ENCODE data around the gene ATRN. TPM values are rescaled to one million over a fixed set of nuclear protein-coding genes. Genes with fewer than 3 reads are reported as not detected.

ATRN gene
- total and polyA plus RNA-seq, 2 donors (not counting 3 experiments of a cell fraction or from before 2014, with no cell fraction given) = 32.3 to 33.1 TPM

DNA sequence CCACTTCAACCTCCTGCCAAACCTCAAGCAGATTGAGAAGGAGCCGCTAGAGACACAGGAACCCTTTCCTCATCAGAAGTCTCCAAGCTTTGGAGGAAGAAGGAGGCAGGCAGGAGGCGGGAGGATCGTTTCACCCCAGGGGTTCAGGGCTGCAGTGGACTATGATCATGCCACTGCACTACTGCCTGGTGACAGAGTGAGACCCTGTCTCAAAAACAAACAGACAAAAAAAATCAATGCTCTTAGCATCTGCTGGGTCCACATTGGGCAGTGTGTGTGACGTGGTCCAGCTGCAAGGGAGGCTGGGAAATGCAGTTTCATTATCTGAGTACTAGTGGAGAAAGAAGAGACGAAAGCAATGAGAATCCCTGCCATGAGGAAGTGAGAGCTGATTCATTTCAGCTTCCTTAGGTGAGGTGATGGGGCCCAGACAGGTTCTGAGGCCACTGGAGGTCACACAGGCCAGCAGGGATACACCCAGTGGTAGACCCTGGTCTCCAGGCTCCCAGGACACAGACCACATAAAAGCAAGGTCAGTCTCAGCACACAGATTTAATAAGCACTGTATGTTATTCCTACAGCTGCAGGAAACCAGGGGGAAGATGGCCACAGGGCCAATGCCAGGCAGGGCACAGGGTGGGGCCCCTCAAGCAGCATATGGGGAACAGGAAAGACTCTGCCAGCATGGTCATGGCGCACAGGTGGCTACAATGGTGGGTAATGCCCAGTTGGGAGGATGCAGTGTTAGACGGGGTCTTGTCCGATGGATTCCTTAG lies 188.1 kb downstream of the ATRN start:
- H3K9me1 ChIP-seq (replicated peaks; ENCODE audit: control insufficient read depth, extremely low read depth, insufficient read depth, low read length) = no peaks in the 10 kb centered on the region
- no peaks in the 10 kb centered on the region for H3K79me2 ChIP-seq (ENCODE audit: control insufficient read depth, insufficient read depth, low read length)
- H4K20me1 ChIP-seq (replicated peaks; ENCODE audit: control insufficient read depth, extremely low read depth, insufficient read depth, low read length) = no peaks in the 10 kb centered on the region
- no peak for FAIRE-seq
- no peak overlapping the region for H3K27ac ChIP-seq (ENCODE audit: insufficient read depth, low read depth, low read length)
- intact Hi-C loops (cut with micrococcal nuclease) = no loop called here
- ChIA-PET CTCF (interaction anchor here (0.9 to 1.3 kb wide), 3 partner anchors 10 to 52 kb away, joined by 3 to 7 read pairs (median 3); no protein-coding TSS in a partner anchor), POLR2A (no interaction called here)
- no peak for TF ChIP-seq POLR2A (IDR thresholded peaks at IDR 0.05; ENCODE audit: low read depth, low read length)
- TF ChIP-seq, protein P1, sequence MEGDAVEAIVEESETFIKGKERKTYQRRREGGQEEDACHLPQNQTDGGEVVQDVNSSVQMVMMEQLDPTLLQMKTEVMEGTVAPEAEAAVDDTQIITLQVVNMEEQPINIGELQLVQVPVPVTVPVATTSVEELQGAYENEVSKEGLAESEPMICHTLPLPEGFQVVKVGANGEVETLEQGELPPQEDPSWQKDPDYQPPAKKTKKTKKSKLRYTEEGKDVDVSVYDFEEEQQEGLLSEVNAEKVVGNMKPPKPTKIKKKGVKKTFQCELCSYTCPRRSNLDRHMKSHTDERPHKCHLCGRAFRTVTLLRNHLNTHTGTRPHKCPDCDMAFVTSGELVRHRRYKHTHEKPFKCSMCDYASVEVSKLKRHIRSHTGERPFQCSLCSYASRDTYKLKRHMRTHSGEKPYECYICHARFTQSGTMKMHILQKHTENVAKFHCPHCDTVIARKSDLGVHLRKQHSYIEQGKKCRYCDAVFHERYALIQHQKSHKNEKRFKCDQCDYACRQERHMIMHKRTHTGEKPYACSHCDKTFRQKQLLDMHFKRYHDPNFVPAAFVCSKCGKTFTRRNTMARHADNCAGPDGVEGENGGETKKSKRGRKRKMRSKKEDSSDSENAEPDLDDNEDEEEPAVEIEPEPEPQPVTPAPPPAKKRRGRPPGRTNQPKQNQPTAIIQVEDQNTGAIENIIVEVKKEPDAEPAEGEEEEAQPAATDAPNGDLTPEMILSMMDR (IDR thresholded peaks at IDR 0.05; ENCODE audit: extremely low read depth in 1 of 2, insufficient read depth in 1 of 2, low read depth in 1 of 2, low read length in 2 of 2) = no peak
- no peak for TF ChIP-seq GATA2 (IDR thresholded peaks at IDR 0.05; ENCODE audit: insufficient read depth, insufficient read length, low read depth, low read length)
- no peak for TF ChIP-seq FOS (IDR thresholded peaks at IDR 0.05; ENCODE audit: borderline replicate concordance, insufficient read depth, low read length)
- no peak for TF ChIP-seq MYC (IDR thresholded peaks at IDR 0.05; ENCODE audit: low read depth, low read length)
- H3K4me3 ChIP-seq (replicated peaks in 1 of 3; ENCODE audit: insufficient read depth in 1 of 3, low read depth in 1 of 3, low read length in 3 of 3) = no peak overlapping the region
- H3K9ac ChIP-seq (replicated peaks; ENCODE audit: extremely low read depth, insufficient read depth, low read length) = no peak overlapping the region
- dilution Hi-C loops (cut with MboI; ENCODE audit: extremely low pct_ligation_motif_present, low sequenced_read_pairs) = no loop called here
- H3K4me2 ChIP-seq (ENCODE audit: insufficient read depth, low read length) = no peak overlapping the region
- no peaks in the 10 kb centered on the region for H3K36me3 ChIP-seq (ENCODE audit: control insufficient read depth in 2 of 2, extremely low read depth in 1 of 2, insufficient read depth in 2 of 2, low read length in 2 of 2)
- no TSS peak for BruUV-seq (replicated peaks)
- H3K9me3 ChIP-seq (replicated peaks; ENCODE audit: control insufficient read depth, insufficient read depth, low read length) = no peaks in the 10 kb centered on the region
- DNase-seq (ENCODE audit: low read depth, low spot score) = no peak
- H3K4me1 ChIP-seq (ENCODE audit: control insufficient read depth, extremely low read depth, insufficient read depth, low read length) = no peaks in the 10 kb centered on the region
- no peak overlapping the region for H2AFZ ChIP-seq (ENCODE audit: low read depth, low read length)
- H3K27me3 ChIP-seq (ENCODE audit: control insufficient read depth in 2 of 2, insufficient read depth in 2 of 2, low read length in 2 of 2) = peaks cover 28 to 44% of the 10 kb centered on the region in 2 experiments
